Measurements from ENCODE around the gene RAB26. TPM values are rescaled to one million over a fixed set of nuclear protein-coding genes. Genes with fewer than 3 reads are reported as not detected.
"Not testable (repeated sequence)": the region's sequence is repeated elsewhere in the genome, so short reads cannot be mapped to it uniquely, and the experiment has no call there.

Gene RAB26
- total RNA-seq, 2 donors from 2014 or later: 18.2 to 24.5 TPM

GRCh38 chr16:2197765-2198164 is 49.3 kb downstream of the RAB26 start:
- DNase-seq: no peak
- intact Hi-C loops (cut with DNase I): no loop called here
- TF ChIP-seq CTCF (IDR thresholded peaks at IDR 0.05): no peak
- no peak overlapping the region for H3K4me3 ChIP-seq
- no peak overlapping the region for H3K27ac ChIP-seq
- H3K9ac ChIP-seq (ENCODE audit: low read depth in 2 of 2, low read length in 2 of 2): no peak overlapping the region
- no peaks in the 10 kb centered on the region for H3K4me1 ChIP-seq
- H3K36me3 ChIP-seq: no peaks in the 10 kb centered on the region
- no peaks in the 10 kb centered on the region for H3K9me3 ChIP-seq
- H3K27me3 ChIP-seq: peaks cover 34% of the 10 kb centered on the region

GRCh38 chr16:2198283-2198682 is 49.9 kb downstream of the RAB26 start:
- no peaks in the 10 kb centered on the region for H3K4me1 ChIP-seq
- intact Hi-C loops (cut with DNase I): no loop called here
- H3K27me3 ChIP-seq: peaks cover 34% of the 10 kb centered on the region
- no peak overlapping the region for H3K27ac ChIP-seq
- TF ChIP-seq CTCF (IDR thresholded peaks at IDR 0.05): no peak
- no peaks in the 10 kb centered on the region for H3K9me3 ChIP-seq
- no peak overlapping the region for H3K4me3 ChIP-seq
- no peak for DNase-seq
- H3K36me3 ChIP-seq: no peaks in the 10 kb centered on the region
- H3K9ac ChIP-seq (ENCODE audit: low read depth in 2 of 2, low read length in 2 of 2): no peak overlapping the region

- Histone ChIP-seq H3K9me3 (no peaks in the 10 kb centered on the region), H3K36me3 (no peaks in the 10 kb centered on the region), H3K27me3 (peaks cover 31% of the 10 kb centered on the region), H3K4me1 (no peaks in the 10 kb centered on the region), H3K9ac (ENCODE audit: low read depth in 2 of 2, low read length in 2 of 2) (no peak overlapping the region), H3K4me3 (no peak overlapping the region), H3K27ac (no peak overlapping the region)
- TF ChIP-seq CTCF (IDR thresholded peaks at IDR 0.05): no peak
- no peak for DNase-seq
- intact Hi-C loops (cut with DNase I): no loop called here
These were observed 50.7 kb downstream of the RAB26 start for GRCh38 chr16:2199095-2199494.

GRCh38 chr16:2199621-2200139 is 51.3 kb downstream of the RAB26 start:
- H3K27ac ChIP-seq: no peak overlapping the region
- peaks cover 25% of the 10 kb centered on the region for H3K27me3 ChIP-seq
- H3K9ac ChIP-seq (ENCODE audit: low read depth in 2 of 2, low read length in 2 of 2): no peak overlapping the region
- DNase-seq: no peak
- intact Hi-C loops (cut with DNase I): loop anchor here (10.0 kb wide), 1 partner anchor 315 kb away; the partner anchor contains the start of gene ATP6V0C
- TF ChIP-seq CTCF (IDR thresholded peaks at IDR 0.05): no peak
- no peaks in the 10 kb centered on the region for H3K4me1 ChIP-seq
- no peak overlapping the region for H3K4me3 ChIP-seq
- no peaks in the 10 kb centered on the region for H3K9me3 ChIP-seq
- H3K36me3 ChIP-seq: no peaks in the 10 kb centered on the region

GRCh38 chr16:2200313-2200712 is 51.9 kb downstream of the RAB26 start:
- H3K27ac ChIP-seq: no peak overlapping the region
- no peak overlapping the region for H3K4me3 ChIP-seq
- H3K36me3 ChIP-seq: no peaks in the 10 kb centered on the region
- DNase-seq: no peak
- H3K9ac ChIP-seq (ENCODE audit: low read depth in 2 of 2, low read length in 2 of 2): no peak overlapping the region
- intact Hi-C loops (cut with DNase I): loop anchor here (10.0 kb wide), 1 partner anchor 314 kb away; the partner anchor contains the start of gene ATP6V0C
- TF ChIP-seq CTCF (IDR thresholded peaks at IDR 0.05): no peak
- no peaks in the 10 kb centered on the region for H3K4me1 ChIP-seq
- no peaks in the 10 kb centered on the region for H3K9me3 ChIP-seq
- H3K27me3 ChIP-seq: peaks cover 19% of the 10 kb centered on the region

GRCh38 chr16:2203119-2203688 is 54.8 kb downstream of the RAB26 start:
- not testable (repeated sequence) for H3K36me3 ChIP-seq; DNase-seq; H3K4me3 ChIP-seq; H3K9me3 ChIP-seq; H3K9ac ChIP-seq (ENCODE audit: low read depth in 2 of 2, low read length in 2 of 2); H3K27me3 ChIP-seq; H3K27ac ChIP-seq
- H3K4me1 ChIP-seq: peaks cover 12% of the 10 kb centered on the region
- intact Hi-C loops (cut with DNase I): loop anchor here (10.0 kb wide), 1 partner anchor 312 kb away; the partner anchor contains the start of gene ATP6V0C

Measured in colonic mucosa (tissue), 4 donors.